ENCODE measurements around the gene MMADHC.

- TF ChIP-seq CTCF (conservative IDR thresholded peaks at IDR 0.05; ENCODE audit: low read depth, low read length) = no peak
- no peak for TF ChIP-seq RCOR1 (IDR thresholded peaks at IDR 0.05; ENCODE audit: insufficient replicate concordance, low read length)
- TF ChIP-seq POLR2A (IDR thresholded peaks at IDR 0.05; ENCODE audit: low read depth, low read length) = no peak
- no peak for TF ChIP-seq MAZ (IDR thresholded peaks at IDR 0.05; ENCODE audit: borderline replicate concordance, low read depth, low read length)
- TF ChIP-seq RAD21 (IDR thresholded peaks at IDR 0.05; ENCODE audit: low read length) = no peak
- no peak for TF ChIP-seq RFX5 (IDR thresholded peaks at IDR 0.05; ENCODE audit: low read depth, low read length)
- no peak for TF ChIP-seq CEBPB (IDR thresholded peaks at IDR 0.05; ENCODE audit: low read depth, low read length)
- TF ChIP-seq MXI1 (IDR thresholded peaks at IDR 0.05; ENCODE audit: borderline replicate concordance, low read depth, low read length) = no peak
- no peak for TF ChIP-seq SMC3 (IDR thresholded peaks at IDR 0.05; ENCODE audit: low read depth, low read length)
- TF ChIP-seq FOS (IDR thresholded peaks at IDR 0.05; ENCODE audit: low read depth, low read length) = no peak
- TF ChIP-seq MAFK (IDR thresholded peaks at IDR 0.05; ENCODE audit: low read depth, low read length) = no peak
- no peak for TF ChIP-seq ELK1 (IDR thresholded peaks at IDR 0.05; ENCODE audit: borderline replicate concordance, low read depth, low read length)
- TF ChIP-seq, protein P1, sequence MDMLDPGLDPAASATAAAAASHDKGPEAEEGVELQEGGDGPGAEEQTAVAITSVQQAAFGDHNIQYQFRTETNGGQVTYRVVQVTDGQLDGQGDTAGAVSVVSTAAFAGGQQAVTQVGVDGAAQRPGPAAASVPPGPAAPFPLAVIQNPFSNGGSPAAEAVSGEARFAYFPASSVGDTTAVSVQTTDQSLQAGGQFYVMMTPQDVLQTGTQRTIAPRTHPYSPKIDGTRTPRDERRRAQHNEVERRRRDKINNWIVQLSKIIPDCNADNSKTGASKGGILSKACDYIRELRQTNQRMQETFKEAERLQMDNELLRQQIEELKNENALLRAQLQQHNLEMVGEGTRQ (IDR thresholded peaks at IDR 0.05; ENCODE audit: low read depth, low read length) = no peak
Observed at GRCh38 chr2:149552830-149553229, 34.7 kb downstream of the MMADHC start.
